Ecto neural progenitor cell (in vitro differentiated cells): ENCODE measurements around the gene PCDHGA10.
"Not testable (repeated sequence)": the region's sequence is repeated elsewhere in the genome, so short reads cannot be mapped to it uniquely, and the experiment has no call there.

Source experiments
- DNase-seq: peaks from one replicate; pipeline ENCODE4 v3.0.0-alpha.2; 2018; ENCODE audit warnings: low spot score

PCDHGA10 gene

GRCh38 chr5:141392429-141393198 lies 20.2 kb upstream of the PCDHGA10 start, which contains the start of gene PCDHGA8:
Gene PCDHGA8, plus strand, starts transcription at chr5:141392633. Its CDS starts 181 bp downstream, at chr5:141392814.
- no peak for DNase-seq

- DNase-seq, result no peak
Observed at GRCh38 chr5:141393267-141393666, 19.5 kb upstream of the PCDHGA10 start.

- not testable (repeated sequence) for DNase-seq
Observed at GRCh38 chr5:141394401-141395187, 18.2 kb upstream of the PCDHGA10 start.

GRCh38 chr5:141397756-141398551 lies 14.8 kb upstream of the PCDHGA10 start, which contains the start of gene PCDHGB5:
Gene PCDHGB5, plus strand, starts transcription at chr5:141397947. Its CDS starts 181 bp downstream, at chr5:141398128.
- not testable (repeated sequence) for DNase-seq

GRCh38 chr5:141398608-141399007 lies 14.2 kb upstream of the PCDHGA10 start:
- no peak for DNase-seq

- DNase-seq, result no peak
Observed at GRCh38 chr5:141399555-141400258, 13.1 kb upstream of the PCDHGA10 start.

- DNase-seq, result no peak
Observed at GRCh38 chr5:141402553-141403243, 10.1 kb upstream of the PCDHGA10 start, which contains the start of gene PCDHGA9. Gene PCDHGA9, plus strand, starts transcription at chr5:141402778. Its CDS starts 175 bp downstream, at chr5:141402953.

- DNase-seq, result no peak
Observed at GRCh38 chr5:141403387-141403786, 9.4 kb upstream of the PCDHGA10 start.

GRCh38 chr5:141407790-141408505 lies 4.8 kb upstream of the PCDHGA10 start, which contains the start of gene PCDHGB6:
Gene PCDHGB6, plus strand, starts transcription at chr5:141408021. Its CDS starts 182 bp downstream, at chr5:141408203.
- DNase-seq, result peak; percentile 72

- no peak for DNase-seq
Observed at GRCh38 chr5:141409598-141410306, 3.0 kb upstream of the PCDHGA10 start.

- DNase-seq, result no peak
Observed at GRCh38 chr5:141411575-141411974, 1.2 kb upstream of the PCDHGA10 start.

- no peak for DNase-seq
Observed at GRCh38 chr5:141413540-141414069, 818 bp downstream of the PCDHGA10 start.

- DNase-seq, result not testable (repeated sequence)
Observed at GRCh38 chr5:141414548-141415274, 1.9 kb downstream of the PCDHGA10 start.

GRCh38 chr5:141415275-141415618 lies 2.5 kb downstream of the PCDHGA10 start:
- not testable (repeated sequence) for DNase-seq

GRCh38 chr5:141417494-141418172 lies 4.8 kb downstream of the PCDHGA10 start, which contains the start of gene PCDHGB7:
Gene PCDHGB7, plus strand, starts transcription at chr5:141417677. Its CDS starts 183 bp downstream, at chr5:141417860.
- peak; percentile 87 for DNase-seq

GRCh38 chr5:141419074-141419880 lies 6.5 kb downstream of the PCDHGA10 start:
- DNase-seq, result no peak
